Measurements from ENCODE around the gene NEU3. TPM values are rescaled to one million over a fixed set of nuclear protein-coding genes. Genes with fewer than 3 reads are reported as not detected.
"Not testable (repeated sequence)": the region's sequence is repeated elsewhere in the genome, so short reads cannot be mapped to it uniquely, and the experiment has no call there.

Gene NEU3
- total and polyA plus RNA-seq, 2 of the 4 experiments (the other 2 are of a cell fraction): 5.5 to 10.6 TPM

DNA sequence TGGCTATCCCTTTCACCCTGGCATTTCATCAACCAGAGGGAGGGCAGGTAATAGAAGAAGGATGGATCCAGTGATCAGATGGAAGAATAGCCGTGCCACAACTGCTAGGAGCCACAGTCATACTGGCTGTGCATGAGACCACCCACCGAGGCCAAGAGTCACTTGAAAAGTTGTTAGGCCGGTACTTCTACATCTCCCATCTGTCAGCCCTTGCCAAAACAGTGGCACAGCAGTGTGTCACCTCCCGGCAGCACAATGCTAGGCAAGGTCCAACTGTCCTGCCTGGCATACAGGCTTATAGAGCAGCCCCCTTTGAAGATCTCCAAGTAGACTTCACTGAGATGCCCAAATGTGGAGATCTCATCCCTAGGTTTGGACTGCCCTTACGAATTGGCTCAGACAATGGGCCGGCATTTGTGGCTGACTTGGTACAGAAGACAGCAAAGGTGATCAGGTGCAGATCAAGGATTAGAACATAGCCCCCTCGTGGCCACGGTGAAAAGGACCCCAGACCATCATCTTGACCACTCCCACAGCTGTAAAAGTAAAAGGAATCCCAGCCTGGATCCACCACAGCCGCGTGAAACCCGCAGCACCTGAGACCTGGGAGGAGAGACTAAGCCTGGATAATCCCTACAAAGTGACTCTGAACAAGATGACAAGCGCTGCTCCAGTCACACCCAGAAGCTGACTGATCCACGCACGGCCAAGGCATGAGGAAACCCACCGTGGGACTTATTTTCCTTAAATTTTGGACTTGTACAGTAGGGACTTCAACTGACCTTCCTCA, 55.8 kb downstream of the NEU3 start:
- H3K4me2 ChIP-seq (ENCODE audit: low read depth, low read length); H3K9ac ChIP-seq (ENCODE audit: low read depth, low read length); intact Hi-C loops (cut with micrococcal nuclease): not testable (repeated sequence)

DNA sequence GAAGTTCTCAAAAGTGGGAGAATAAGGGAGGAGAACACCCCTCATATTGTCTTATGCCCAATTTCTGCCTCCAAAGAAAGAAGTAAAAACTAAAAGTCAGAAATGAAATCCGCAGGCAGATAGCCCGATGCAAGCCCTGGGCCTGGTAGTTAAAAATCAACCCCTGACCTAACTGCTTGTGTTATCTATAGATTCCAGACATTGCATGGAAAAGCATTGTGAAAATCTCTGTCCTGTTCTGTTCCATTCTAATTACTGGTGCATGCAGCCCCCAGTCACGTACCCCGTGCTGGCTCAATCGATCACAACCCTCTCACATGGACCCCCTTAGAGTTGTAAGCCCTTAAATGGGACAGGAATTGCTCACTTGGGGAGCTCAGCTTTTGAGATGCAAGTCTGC, 57.9 kb downstream of the NEU3 start:
- H2AK9ac ChIP-seq (replicated peaks; ENCODE audit: low read depth, low read length, poor library complexity); H3K9me3 ChIP-seq (ENCODE audit: control insufficient read depth, insufficient read depth, low read length); H4K8ac ChIP-seq (ENCODE audit: low read depth in 2 of 2, low read length in 2 of 2); H3K36me3 ChIP-seq (ENCODE audit: control insufficient read depth, insufficient read depth, low read length); dilution Hi-C loops (cut with HindIII; ENCODE audit: low sequenced_read_pairs, unreplicated experiment); H2BK120ac ChIP-seq (ENCODE audit: low read depth, low read length); intact Hi-C loops (cut with micrococcal nuclease); H2AK5ac ChIP-seq (ENCODE audit: low read depth, low read length); H3K27ac ChIP-seq (ENCODE audit: insufficient read depth, low read length); H2BK5ac ChIP-seq (ENCODE audit: low read depth, low read length, poor library complexity, severe bottlenecking); POLR2A ChIA-PET (ENCODE audit: unreplicated experiment); H2BK20ac ChIP-seq (ENCODE audit: low read depth, low read length); CTCF ChIA-PET; H4K5ac ChIP-seq (ENCODE audit: low read depth, low read length); DNase-seq; BruUV-seq (replicated peaks); H3K4ac ChIP-seq (ENCODE audit: low read depth, low read length); H3K9ac ChIP-seq (ENCODE audit: low read depth, low read length); H3K4me2 ChIP-seq (ENCODE audit: low read depth, low read length); H3K4me3 ChIP-seq (ENCODE audit: insufficient read depth, low read depth, low read length); H3K9me1 ChIP-seq (ENCODE audit: insufficient read depth, low read length); H3K56ac ChIP-seq (ENCODE audit: extremely low read depth, insufficient read depth, low read length); ATAC-seq (ENCODE audit: low read depth); H3K23ac ChIP-seq (ENCODE audit: low read depth, low read length); H4K91ac ChIP-seq (ENCODE audit: insufficient read depth, low read depth, low read length); H4K20me1 ChIP-seq (ENCODE audit: insufficient read depth, low read length); in situ Hi-C loops (cut with MboI; ENCODE audit: low sequenced_read_pairs); H2AFZ ChIP-seq (replicated peaks; ENCODE audit: low read length, poor library complexity); H3K18ac ChIP-seq (ENCODE audit: low read depth, low read length); H3K14ac ChIP-seq (replicated peaks; ENCODE audit: low read depth, low read length); H3K79me1 ChIP-seq (ENCODE audit: low read depth in 1 of 2, low read length in 2 of 2); H2BK15ac ChIP-seq (ENCODE audit: low read depth, low read length); H3K4me1 ChIP-seq (ENCODE audit: control insufficient read depth, insufficient read depth, low read length): not testable (repeated sequence)
- 67% methylated on average over 3 of the region's 5 CpGs; no CpG with 5 or more reads in 1 of the 2 experiments for WGBS, 2 experiments (ENCODE audit: extremely low coverage in 2 of 2, insufficient read length in 1 of 2)
- peaks cover 21% of the 10 kb centered on the region for H3K27me3 ChIP-seq (ENCODE audit: control insufficient read depth, insufficient read depth, low read length)

More for the DNA sequence above, 55.8 kb downstream of the NEU3 start:
- H4K91ac ChIP-seq (ENCODE audit: insufficient read depth, low read depth, low read length); CTCF ChIA-PET; H3K9me3 ChIP-seq (ENCODE audit: control insufficient read depth, insufficient read depth, low read length); ATAC-seq (ENCODE audit: low read depth); H4K8ac ChIP-seq (ENCODE audit: low read depth in 2 of 2, low read length in 2 of 2); H2BK20ac ChIP-seq (ENCODE audit: low read depth, low read length); H3K14ac ChIP-seq (replicated peaks; ENCODE audit: low read depth, low read length); H2BK5ac ChIP-seq (ENCODE audit: low read depth, low read length, poor library complexity, severe bottlenecking); H3K9me1 ChIP-seq (ENCODE audit: insufficient read depth, low read length); DNase-seq; H2BK120ac ChIP-seq (ENCODE audit: low read depth, low read length); in situ Hi-C loops (cut with MboI; ENCODE audit: low sequenced_read_pairs); H3K4me1 ChIP-seq (ENCODE audit: control insufficient read depth, insufficient read depth, low read length); H3K56ac ChIP-seq (ENCODE audit: extremely low read depth, insufficient read depth, low read length); POLR2A ChIA-PET (ENCODE audit: unreplicated experiment); H3K79me1 ChIP-seq (ENCODE audit: low read depth in 1 of 2, low read length in 2 of 2); H2AFZ ChIP-seq (replicated peaks; ENCODE audit: low read length, poor library complexity); H2AK9ac ChIP-seq (replicated peaks; ENCODE audit: low read depth, low read length, poor library complexity); H3K36me3 ChIP-seq (ENCODE audit: control insufficient read depth, insufficient read depth, low read length); dilution Hi-C loops (cut with HindIII; ENCODE audit: low sequenced_read_pairs, unreplicated experiment); H2AK5ac ChIP-seq (ENCODE audit: low read depth, low read length); H3K4ac ChIP-seq (ENCODE audit: low read depth, low read length); H3K23ac ChIP-seq (ENCODE audit: low read depth, low read length); H3K18ac ChIP-seq (ENCODE audit: low read depth, low read length); H3K4me3 ChIP-seq (ENCODE audit: insufficient read depth, low read depth, low read length); H4K5ac ChIP-seq (ENCODE audit: low read depth, low read length); H2BK15ac ChIP-seq (ENCODE audit: low read depth, low read length); H4K20me1 ChIP-seq (ENCODE audit: insufficient read depth, low read length); BruUV-seq (replicated peaks); H3K27ac ChIP-seq (ENCODE audit: insufficient read depth, low read length): not testable (repeated sequence)
- H3K27me3 ChIP-seq (ENCODE audit: control insufficient read depth, insufficient read depth, low read length): peaks cover 15% of the 10 kb centered on the region
- 90% methylated on average over 2 of the region's 15 CpGs; no CpG with 5 or more reads in 1 of the 2 experiments for WGBS, 2 experiments (ENCODE audit: extremely low coverage in 2 of 2, insufficient read length in 1 of 2)
